ENCODE data around the gene ADAMTS13. TPM values are rescaled to one million over a fixed set of nuclear protein-coding genes. Genes with fewer than 3 reads are reported as not detected.

ADAMTS13 gene
- total and polyA plus RNA-seq, 2 donors (not counting 1 experiment from before 2014, with no cell fraction given) = 0.78 to 3.1 TPM

DNA sequence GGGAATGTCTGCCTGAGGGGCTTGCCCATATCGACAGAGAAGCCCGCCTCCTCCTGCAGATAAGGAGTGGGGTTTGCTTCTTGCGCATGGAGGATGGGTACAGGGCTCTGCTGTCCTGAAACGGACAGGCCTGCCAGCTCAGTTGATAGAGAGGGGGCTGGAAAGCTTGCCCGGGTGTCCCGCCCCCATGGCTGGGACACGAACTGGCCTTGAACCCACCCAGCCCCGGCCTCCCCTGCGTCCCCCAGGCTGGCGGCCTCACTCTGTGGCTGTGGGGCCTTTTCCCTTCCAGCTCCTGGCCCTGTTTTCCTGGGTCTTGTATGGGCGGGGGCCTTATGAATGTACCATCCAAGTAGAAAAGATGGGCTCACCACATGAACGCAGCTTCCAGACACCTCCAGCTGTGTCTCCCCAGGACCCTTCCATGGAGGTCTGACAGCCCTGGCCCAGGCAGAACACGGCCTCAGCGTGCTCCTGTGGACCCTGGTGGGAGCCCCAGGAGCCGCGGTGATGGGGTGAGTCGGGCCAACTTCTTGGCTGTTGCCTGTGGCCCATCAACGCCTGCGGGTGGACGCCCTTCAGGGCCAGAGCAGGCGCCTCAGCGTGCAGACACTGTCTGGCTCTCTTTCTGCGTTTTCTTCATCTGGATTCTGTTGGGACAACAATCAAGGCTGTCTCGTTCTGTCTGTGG is 72.6 kb downstream of the ADAMTS13 start:
- Histone ChIP-seq H4K20me1 (ENCODE audit: control insufficient read depth, extremely low read depth, insufficient read depth, low read length) (no peaks in the 10 kb centered on the region), H3K4me2 (ENCODE audit: extremely low read depth, insufficient read depth, low read length) (no peak overlapping the region), H3K79me2 (ENCODE audit: control insufficient read depth, insufficient read depth, low read length) (no peaks in the 10 kb centered on the region), H3K36me3 (ENCODE audit: control insufficient read depth, insufficient read depth, low read length) (no peaks in the 10 kb centered on the region), H3K4me1 (ENCODE audit: control insufficient read depth, extremely low read depth, insufficient read depth, low read length) (peaks cover 3% of the 10 kb centered on the region), H2AFZ (ENCODE audit: low read length) (no peak overlapping the region), H3K9ac (ENCODE audit: insufficient read depth, low read length) (no peak overlapping the region), H3K27me3 (ENCODE audit: control insufficient read depth, insufficient read depth, low read length) (peaks cover 22% of the 10 kb centered on the region), H3K27ac (ENCODE audit: insufficient read depth, low read length) (no peak overlapping the region), H3K9me3 (ENCODE audit: control insufficient read depth, insufficient read depth, low read depth, low read length) (no peaks in the 10 kb centered on the region), H3K4me3 (replicated peaks in 1 of 4; ENCODE audit: control extremely low read depth in 1 of 4, insufficient read depth in 1 of 4, low read depth in 3 of 4, low read length in 4 of 4) (no peak overlapping the region)
- TF ChIP-seq EZH2 (IDR thresholded peaks at IDR 0.05; ENCODE audit: low read length, missing control alignments) = no peak
- TF ChIP-seq, protein P1, sequence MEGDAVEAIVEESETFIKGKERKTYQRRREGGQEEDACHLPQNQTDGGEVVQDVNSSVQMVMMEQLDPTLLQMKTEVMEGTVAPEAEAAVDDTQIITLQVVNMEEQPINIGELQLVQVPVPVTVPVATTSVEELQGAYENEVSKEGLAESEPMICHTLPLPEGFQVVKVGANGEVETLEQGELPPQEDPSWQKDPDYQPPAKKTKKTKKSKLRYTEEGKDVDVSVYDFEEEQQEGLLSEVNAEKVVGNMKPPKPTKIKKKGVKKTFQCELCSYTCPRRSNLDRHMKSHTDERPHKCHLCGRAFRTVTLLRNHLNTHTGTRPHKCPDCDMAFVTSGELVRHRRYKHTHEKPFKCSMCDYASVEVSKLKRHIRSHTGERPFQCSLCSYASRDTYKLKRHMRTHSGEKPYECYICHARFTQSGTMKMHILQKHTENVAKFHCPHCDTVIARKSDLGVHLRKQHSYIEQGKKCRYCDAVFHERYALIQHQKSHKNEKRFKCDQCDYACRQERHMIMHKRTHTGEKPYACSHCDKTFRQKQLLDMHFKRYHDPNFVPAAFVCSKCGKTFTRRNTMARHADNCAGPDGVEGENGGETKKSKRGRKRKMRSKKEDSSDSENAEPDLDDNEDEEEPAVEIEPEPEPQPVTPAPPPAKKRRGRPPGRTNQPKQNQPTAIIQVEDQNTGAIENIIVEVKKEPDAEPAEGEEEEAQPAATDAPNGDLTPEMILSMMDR (conservative IDR thresholded peaks at IDR 0.05 in 1 of 2, IDR thresholded peaks at IDR 0.05 in 1 of 2; ENCODE audit: low read depth in 1 of 2, low read length in 2 of 2) = no peak
- DNase-seq (ENCODE audit: low read depth in 2 of 2) = no peak

DNA sequence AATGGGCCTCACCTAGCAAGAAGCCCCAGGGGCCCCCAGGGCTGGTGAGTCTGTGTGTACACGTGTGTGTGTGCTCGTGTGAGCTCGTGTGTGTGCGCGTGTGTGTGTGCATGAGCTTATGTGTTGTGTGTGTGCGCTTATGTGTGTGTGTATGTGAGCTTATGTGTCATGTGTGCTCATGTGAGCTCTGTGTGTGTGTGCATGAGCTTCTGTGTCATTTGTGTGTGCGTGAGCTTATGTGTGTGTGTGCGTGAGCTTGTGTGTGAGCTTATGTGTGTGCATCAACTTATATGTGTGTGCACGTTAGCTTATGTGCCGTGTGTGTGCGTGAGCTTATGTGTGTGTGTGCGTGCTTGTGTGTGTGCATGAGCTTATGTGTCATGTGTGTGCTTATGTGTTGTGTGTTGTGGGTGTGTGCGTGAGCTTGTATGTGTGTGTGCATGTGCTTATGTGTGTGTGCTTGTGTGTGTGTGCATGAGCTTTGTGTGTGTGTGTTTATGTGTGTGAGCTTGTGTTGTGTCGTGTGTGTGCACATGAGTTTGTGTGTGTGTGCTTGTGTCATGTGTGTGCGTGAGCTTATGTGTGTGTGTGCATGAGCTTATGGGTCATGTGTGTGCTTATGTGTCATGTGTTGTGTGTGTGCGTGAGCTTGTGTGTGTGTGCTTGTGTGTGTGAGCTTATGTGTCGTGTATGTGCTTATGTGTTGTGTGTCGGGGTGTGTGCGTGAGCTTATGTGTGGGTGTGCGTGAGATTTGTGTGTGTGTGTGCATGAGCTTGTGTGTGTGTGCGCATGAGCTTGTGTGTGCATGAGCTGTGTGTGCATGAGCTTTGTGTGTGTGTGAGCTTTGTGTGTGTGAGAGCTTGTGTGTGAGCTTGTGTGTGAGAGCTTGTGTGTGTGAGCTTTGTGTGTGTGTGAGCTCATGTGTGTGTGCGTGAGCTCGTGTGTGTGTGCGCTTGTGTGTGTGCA is 73.4 kb downstream of the ADAMTS13 start:
- no peak for DNase-seq (ENCODE audit: low read depth in 2 of 2)
- H3K9ac ChIP-seq (ENCODE audit: insufficient read depth, low read length) = no peak overlapping the region
- H3K4me1 ChIP-seq (ENCODE audit: control insufficient read depth, extremely low read depth, insufficient read depth, low read length) = peaks cover 3% of the 10 kb centered on the region
- no peak overlapping the region for H3K27ac ChIP-seq (ENCODE audit: insufficient read depth, low read length)
- H2AFZ ChIP-seq (ENCODE audit: low read length) = no peak overlapping the region
- peaks cover 25% of the 10 kb centered on the region for H3K27me3 ChIP-seq (ENCODE audit: control insufficient read depth, insufficient read depth, low read length)
- no peaks in the 10 kb centered on the region for H3K79me2 ChIP-seq (ENCODE audit: control insufficient read depth, insufficient read depth, low read length)
- no peak for TF ChIP-seq EZH2 (IDR thresholded peaks at IDR 0.05; ENCODE audit: low read length, missing control alignments)
- TF ChIP-seq, protein P1 (conservative IDR thresholded peaks at IDR 0.05 in 1 of 2, IDR thresholded peaks at IDR 0.05 in 1 of 2; ENCODE audit: low read depth in 1 of 2, low read length in 2 of 2) = no peak
- H3K4me3 ChIP-seq (replicated peaks in 1 of 4; ENCODE audit: control extremely low read depth in 1 of 4, insufficient read depth in 1 of 4, low read depth in 3 of 4, low read length in 4 of 4) = no peak overlapping the region
- H3K36me3 ChIP-seq (ENCODE audit: control insufficient read depth, insufficient read depth, low read length) = no peaks in the 10 kb centered on the region
- H3K9me3 ChIP-seq (ENCODE audit: control insufficient read depth, insufficient read depth, low read depth, low read length) = no peaks in the 10 kb centered on the region
- H4K20me1 ChIP-seq (ENCODE audit: control insufficient read depth, extremely low read depth, insufficient read depth, low read length) = no peaks in the 10 kb centered on the region
- H3K4me2 ChIP-seq (ENCODE audit: extremely low read depth, insufficient read depth, low read length) = no peak overlapping the region
